Activated CD4-positive, alpha-beta T cell treated with anti-CD3 and anti-CD28 coated beads, Interleukin-2, amount 10 ng/mL, durations not matched to agents 24 days and 14 days (primary cell): ENCODE measurements around the gene CAMK1D. TPM values are rescaled to one million over a fixed set of nuclear protein-coding genes. Genes with fewer than 3 reads are reported as not detected.
"Not testable (repeated sequence)": the region's sequence is repeated elsewhere in the genome, so short reads cannot be mapped to it uniquely, and the experiment has no call there.

Experiments used
- DNase-seq: peaks from one replicate; pipeline ENCODE4 v3.0.0; 2022
- H3K27ac Mint-ChIP-seq: one replicate; pipeline ENCODE4 v1.8.0; 2022; ENCODE audit warnings: mild to moderate bottlenecking, mixed read lengths
- H3K27me3 Mint-ChIP-seq: one replicate; pipeline ENCODE4 v1.8.0; 2022; ENCODE audit warnings: mixed read lengths
- H3K36me3 Mint-ChIP-seq: one replicate; pipeline ENCODE4 v1.8.0; 2022; ENCODE audit warnings: low read depth, mild to moderate bottlenecking, mixed read lengths
- H3K4me1 Mint-ChIP-seq: one replicate; pipeline ENCODE4 v1.8.0; 2021; ENCODE audit warnings: mixed read lengths
- H3K4me3 Mint-ChIP-seq: one replicate; pipeline ENCODE4 v1.8.0; 2022; ENCODE audit warnings: mild to moderate bottlenecking, moderate library complexity, mixed read lengths
- H3K9me3 Mint-ChIP-seq: one replicate; pipeline ENCODE4 v1.8.0; 2021; ENCODE audit warnings: mixed read lengths
- intact Hi-C: fragments of 100-400 bp; cut with micrococcal nuclease; formaldehyde crosslinking; loops from one replicate; pipeline ENCODE4 v1.15.1; 2023
- total RNA-seq: library from RNA; stranded (reverse); gene quantifications from 2 replicates; pipeline ENCODE4 v1.2.3, GENCODE V29; 2022

Gene CAMK1D
- total RNA-seq, 1 donor from 2014 or later = 5.6 TPM

DNA sequence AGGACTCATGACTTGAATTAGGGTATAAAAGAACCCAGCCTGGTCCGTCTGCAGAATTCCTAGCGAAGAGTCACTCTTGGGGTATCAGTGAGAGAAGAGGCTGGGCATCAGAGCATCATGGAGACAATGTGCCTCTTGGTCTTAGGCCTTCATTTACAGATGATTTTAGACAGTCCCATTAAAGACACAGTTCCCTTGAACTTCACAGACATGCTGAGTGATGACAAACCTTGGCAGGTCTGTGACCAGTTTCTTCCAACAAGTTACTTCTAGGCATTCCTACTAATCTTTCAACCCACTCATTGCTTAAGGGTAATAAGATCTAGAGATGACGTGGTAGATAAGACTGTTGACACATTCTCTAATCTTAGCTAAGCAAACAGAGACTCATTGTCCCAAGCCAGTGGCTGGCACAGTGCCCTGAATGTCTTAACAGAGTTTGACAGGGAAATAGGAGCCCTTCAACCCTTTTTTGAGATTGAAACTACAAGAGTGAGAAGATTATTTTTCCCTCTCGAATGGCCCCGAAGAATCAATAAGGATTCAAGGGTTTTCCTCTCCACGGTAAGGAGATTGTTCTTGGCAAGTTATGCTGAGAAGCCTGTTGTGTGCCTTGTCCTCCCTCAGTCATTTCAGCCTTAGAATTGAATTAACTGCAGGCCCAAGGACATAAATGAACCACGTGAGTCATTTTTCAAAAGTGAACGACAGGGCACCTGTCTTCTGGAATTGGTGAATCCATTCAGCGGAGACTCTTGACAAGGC, 371.1 kb downstream of the CAMK1D start:
- intact Hi-C loops = loop anchor here (1.0 kb wide), 1 partner anchor 9 kb away; no protein-coding TSS in a partner anchor
- H3K4me3 Mint-ChIP-seq = no peak overlapping the region
- H3K4me1 Mint-ChIP-seq = peaks cover 19% of the 10 kb centered on the region
- H3K27me3 Mint-ChIP-seq = no peaks in the 10 kb centered on the region
- peaks cover 5% of the 10 kb centered on the region for H3K36me3 Mint-ChIP-seq
- peaks cover 5% of the 10 kb centered on the region for H3K9me3 Mint-ChIP-seq
- H3K27ac Mint-ChIP-seq = peak overlapping the region; percentile 66
- no peak for DNase-seq

- H3K27ac Mint-ChIP-seq = no peak overlapping the region
- peaks cover 19% of the 10 kb centered on the region for H3K4me1 Mint-ChIP-seq
- H3K4me3 Mint-ChIP-seq = no peak overlapping the region
- intact Hi-C loops = no loop called here
- no peaks in the 10 kb centered on the region for H3K27me3 Mint-ChIP-seq
- no peak for DNase-seq
- peaks cover 5% of the 10 kb centered on the region for H3K36me3 Mint-ChIP-seq
- peaks cover 5% of the 10 kb centered on the region for H3K9me3 Mint-ChIP-seq
Observed at GRCh38 chr10:12721334-12721733, 372.0 kb downstream of the CAMK1D start.

- H3K4me1 Mint-ChIP-seq = peaks cover 27% of the 10 kb centered on the region
- peaks cover 5% of the 10 kb centered on the region for H3K9me3 Mint-ChIP-seq
- H3K27ac Mint-ChIP-seq = no peak overlapping the region
- no peak for DNase-seq
- H3K36me3 Mint-ChIP-seq = peaks cover 5% of the 10 kb centered on the region
- H3K27me3 Mint-ChIP-seq = no peaks in the 10 kb centered on the region
- intact Hi-C loops = no loop called here
- H3K4me3 Mint-ChIP-seq = no peak overlapping the region
Observed at GRCh38 chr10:12723220-12723619, 373.9 kb downstream of the CAMK1D start.

GRCh38 chr10:12724807-12725579, 375.6 kb downstream of the CAMK1D start:
- Mint-ChIP-seq H3K27me3 (no peaks in the 10 kb centered on the region), H3K9me3 (no peaks in the 10 kb centered on the region), H3K27ac (no peak overlapping the region), H3K4me1 (peaks cover 16% of the 10 kb centered on the region), H3K36me3 (no peaks in the 10 kb centered on the region), H3K4me3 (no peak overlapping the region)
- intact Hi-C loops = no loop called here
- DNase-seq = no peak

GRCh38 chr10:12725580-12725888, 376.2 kb downstream of the CAMK1D start:
- H3K27ac Mint-ChIP-seq, H3K9me3 Mint-ChIP-seq, H3K27me3 Mint-ChIP-seq, H3K36me3 Mint-ChIP-seq, H3K4me3 Mint-ChIP-seq, intact Hi-C loops, DNase-seq: not testable (repeated sequence)
- peaks cover 11% of the 10 kb centered on the region for H3K4me1 Mint-ChIP-seq

- intact Hi-C loops = no loop called here
- DNase-seq = peak; percentile 71
- H3K27me3 Mint-ChIP-seq = no peaks in the 10 kb centered on the region
- H3K27ac Mint-ChIP-seq = no peak overlapping the region
- no peaks in the 10 kb centered on the region for H3K36me3 Mint-ChIP-seq
- peaks cover 8% of the 10 kb centered on the region for H3K4me1 Mint-ChIP-seq
- H3K4me3 Mint-ChIP-seq = no peak overlapping the region
- no peaks in the 10 kb centered on the region for H3K9me3 Mint-ChIP-seq
Observed at GRCh38 chr10:12726971-12727831, 377.9 kb downstream of the CAMK1D start.

- no peaks in the 10 kb centered on the region for H3K9me3 Mint-ChIP-seq
- intact Hi-C loops = no loop called here
- H3K4me1 Mint-ChIP-seq = peaks cover 8% of the 10 kb centered on the region
- DNase-seq = no peak
- no peak overlapping the region for H3K4me3 Mint-ChIP-seq
- H3K27me3 Mint-ChIP-seq = no peaks in the 10 kb centered on the region
- H3K36me3 Mint-ChIP-seq = no peaks in the 10 kb centered on the region
- H3K27ac Mint-ChIP-seq = no peak overlapping the region
Observed at GRCh38 chr10:12727832-12728215, 378.5 kb downstream of the CAMK1D start.

GRCh38 chr10:12728494-12728893, 379.1 kb downstream of the CAMK1D start:
- no peak for DNase-seq
- Mint-ChIP-seq H3K27me3 (no peaks in the 10 kb centered on the region), H3K9me3 (no peaks in the 10 kb centered on the region), H3K4me1 (peaks cover 8% of the 10 kb centered on the region), H3K4me3 (no peak overlapping the region), H3K27ac (no peak overlapping the region), H3K36me3 (no peaks in the 10 kb centered on the region)
- intact Hi-C loops = no loop called here

GRCh38 chr10:12729885-12730284, 380.5 kb downstream of the CAMK1D start:
- H3K4me1 Mint-ChIP-seq = peaks cover 8% of the 10 kb centered on the region
- intact Hi-C loops = no loop called here
- H3K9me3 Mint-ChIP-seq = no peaks in the 10 kb centered on the region
- no peaks in the 10 kb centered on the region for H3K36me3 Mint-ChIP-seq
- H3K4me3 Mint-ChIP-seq = no peak overlapping the region
- no peak for DNase-seq
- H3K27me3 Mint-ChIP-seq = no peaks in the 10 kb centered on the region
- no peak overlapping the region for H3K27ac Mint-ChIP-seq

- peak; percentile 60 for DNase-seq
- H3K27me3 Mint-ChIP-seq = no peaks in the 10 kb centered on the region
- H3K27ac Mint-ChIP-seq = no peak overlapping the region
- intact Hi-C loops = no loop called here
- no peak overlapping the region for H3K4me3 Mint-ChIP-seq
- H3K36me3 Mint-ChIP-seq = no peaks in the 10 kb centered on the region
- H3K4me1 Mint-ChIP-seq = peaks cover 8% of the 10 kb centered on the region
- H3K9me3 Mint-ChIP-seq = no peaks in the 10 kb centered on the region
Observed at GRCh38 chr10:12730809-12731519, 381.6 kb downstream of the CAMK1D start.

DNA sequence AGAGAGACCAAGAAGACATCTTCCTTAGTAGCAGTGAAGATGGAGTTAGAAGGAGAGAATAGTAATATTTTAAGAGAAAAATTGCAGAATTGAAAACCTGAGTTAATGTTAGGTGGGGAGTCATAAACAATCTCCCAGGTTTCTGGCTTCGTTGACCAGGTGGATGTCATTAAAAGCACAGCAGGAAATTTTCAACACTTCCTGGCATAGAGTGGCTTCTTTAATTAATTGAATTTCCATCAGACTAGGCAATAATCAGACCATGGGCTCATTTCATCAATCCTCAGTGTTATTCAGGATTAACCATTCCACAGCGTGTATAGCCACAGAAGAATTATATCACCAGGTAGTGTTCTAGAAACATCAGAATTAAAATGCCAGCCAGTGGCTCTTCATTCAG, 383.9 kb downstream of the CAMK1D start:
- intact Hi-C loops = no loop called here
- H3K36me3 Mint-ChIP-seq = no peaks in the 10 kb centered on the region
- no peak overlapping the region for H3K27ac Mint-ChIP-seq

DNA sequence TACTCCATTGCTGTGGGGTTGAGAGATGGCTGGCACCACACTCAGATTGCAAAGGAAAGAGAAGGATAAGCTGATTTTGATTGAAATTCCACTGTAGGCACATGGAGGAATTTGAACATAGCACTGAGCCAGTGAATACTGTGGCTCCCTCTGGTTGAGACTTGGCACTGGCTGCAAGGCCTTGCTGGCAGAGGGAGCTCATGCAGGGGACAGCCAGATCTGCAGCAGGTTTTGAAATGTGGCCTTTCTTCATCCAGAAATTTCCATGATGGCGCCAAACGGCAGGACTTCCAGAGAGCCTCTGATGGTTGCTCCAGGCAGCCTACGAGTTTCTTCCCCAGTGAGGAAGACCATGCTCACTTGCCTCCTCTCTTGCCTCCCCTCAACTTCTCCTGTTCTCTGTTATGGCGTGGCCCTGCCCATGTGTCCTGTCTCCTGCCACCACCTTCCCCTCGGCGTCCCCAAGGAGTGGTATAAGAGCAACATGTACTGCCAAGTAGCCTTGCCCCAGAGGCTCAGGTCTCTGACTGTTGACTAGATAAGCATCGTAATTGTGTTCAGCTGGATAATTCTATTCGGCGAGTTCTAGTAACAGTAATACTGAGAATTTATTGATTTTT, 386.6 kb downstream of the CAMK1D start:
- no peaks in the 10 kb centered on the region for H3K36me3 Mint-ChIP-seq
- no peaks in the 10 kb centered on the region for H3K9me3 Mint-ChIP-seq
- intact Hi-C loops = no loop called here
- no peak overlapping the region for H3K4me3 Mint-ChIP-seq
- H3K4me1 Mint-ChIP-seq = peaks cover 2% of the 10 kb centered on the region
- no peak for DNase-seq
- no peaks in the 10 kb centered on the region for H3K27me3 Mint-ChIP-seq
- H3K27ac Mint-ChIP-seq = no peak overlapping the region

More for the DNA sequence above, 383.9 kb downstream of the CAMK1D start:
- Mint-ChIP-seq H3K27me3 (no peaks in the 10 kb centered on the region), H3K9me3 (no peaks in the 10 kb centered on the region), H3K4me3 (no peak overlapping the region), H3K4me1 (no peaks in the 10 kb centered on the region)
- DNase-seq = no peak

GRCh38 chr10:12740813-12741212, 391.5 kb downstream of the CAMK1D start:
- no peak for DNase-seq
- Mint-ChIP-seq H3K9me3 (no peaks in the 10 kb centered on the region), H3K27ac (no peak overlapping the region), H3K36me3 (no peaks in the 10 kb centered on the region), H3K27me3 (no peaks in the 10 kb centered on the region), H3K4me3 (no peak overlapping the region), H3K4me1 (peaks cover 2% of the 10 kb centered on the region)
- intact Hi-C loops = no loop called here
